ENCODE measurements around the gene MICA.

GRCh38 chr6:31355583-31355948 lies 47.8 kb upstream of the MICA start:
- no peak for TF ChIP-seq CTCF (IDR thresholded peaks at IDR 0.05)
- no peak for TF ChIP-seq ZFP36 (IDR thresholded peaks at IDR 0.05; ENCODE audit: borderline replicate concordance, partially characterized antibody)
- no peak for TF ChIP-seq MAX (IDR thresholded peaks at IDR 0.05)
- no peak for TF ChIP-seq CHD4 (IDR thresholded peaks at IDR 0.05; ENCODE audit: borderline replicate concordance)
- TF ChIP-seq POLR2A (IDR thresholded peaks at IDR 0.05; ENCODE audit: low read length) = no peak
- no peak for TF ChIP-seq PHF8 (IDR thresholded peaks at IDR 0.05; ENCODE audit: borderline replicate concordance, low read depth)
- no peak for TF ChIP-seq HDAC2 (IDR thresholded peaks at IDR 0.05)
- no peak for TF ChIP-seq MAFK (IDR thresholded peaks at IDR 0.05; ENCODE audit: partially characterized antibody)
